ENCODE results near the gene OR52B2. TPM values are rescaled to one million over a fixed set of nuclear protein-coding genes. Genes with fewer than 3 reads are reported as not detected.

OR52B2 gene
- total RNA-seq, result not detected
- long read RNA-seq, result 0 reads

DNA sequence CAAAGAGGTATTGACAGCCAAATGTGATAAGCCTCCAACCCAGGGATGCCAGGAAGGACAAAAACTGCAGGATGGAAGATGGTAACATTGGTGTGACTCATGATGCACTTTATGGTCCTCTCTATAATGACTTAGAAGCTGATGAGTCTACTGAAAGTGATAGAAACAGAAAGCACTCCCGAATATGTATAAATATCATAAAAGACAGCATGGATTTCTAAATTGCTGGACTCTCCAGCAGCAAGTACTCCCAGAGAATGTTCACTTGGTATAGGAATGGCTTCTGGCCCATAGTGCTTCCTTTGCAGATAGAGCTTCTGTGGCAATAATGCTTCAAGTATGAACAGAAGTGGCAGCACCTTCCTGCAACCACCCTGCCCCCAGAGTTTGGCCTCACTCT lies at the start of gene OR52B2:
TSS of gene OR52B2 (minus strand) at position 101 of the 400 bp plus-strand sequence. CDS start at position 101, 0 bp downstream.
- DNase-seq (ENCODE audit: low spot score), result no peak

DNA sequence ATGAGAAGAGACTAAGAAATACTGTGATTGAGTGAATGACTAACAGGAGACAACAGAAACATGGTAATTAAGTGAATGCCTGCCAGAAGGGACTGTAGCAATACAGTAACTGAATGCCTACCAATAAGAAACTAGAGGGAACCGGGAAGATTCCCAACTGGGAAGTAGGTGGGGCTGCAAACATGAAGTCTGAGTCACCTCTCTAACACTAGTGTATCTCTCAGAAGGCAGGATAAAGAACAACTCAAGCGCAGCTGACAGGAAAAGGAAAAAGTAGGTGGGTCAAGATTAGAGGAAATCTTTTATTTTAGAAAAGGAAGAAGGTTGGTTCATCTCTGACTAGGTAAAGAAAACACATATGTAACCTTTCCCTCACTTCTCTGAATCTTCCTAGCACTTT lies 49.2 kb upstream of the OR52B2 start:
- DNase-seq (ENCODE audit: low spot score), result no peak

DNA sequence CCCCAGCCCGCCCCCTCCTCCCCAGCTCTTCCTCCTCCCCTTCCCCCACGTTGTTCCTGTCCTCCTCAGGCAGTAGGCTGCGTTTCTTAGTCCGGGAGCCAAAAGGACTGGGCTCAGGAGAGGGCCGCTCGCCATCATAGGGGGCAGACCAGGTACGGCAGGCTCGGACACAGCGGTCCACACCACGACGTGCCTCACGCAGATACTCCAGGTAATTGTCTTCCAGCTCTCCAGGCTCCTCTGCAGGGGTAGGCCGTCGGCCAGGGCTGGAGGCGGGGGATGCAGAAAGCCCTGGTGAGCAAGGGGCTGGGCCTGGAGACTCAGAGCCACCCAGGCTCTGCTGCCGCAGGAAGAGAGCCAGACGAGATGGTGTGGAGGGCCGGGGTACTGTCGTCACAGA lies 47.6 kb upstream of the OR52B2 start:
- no peak for DNase-seq (ENCODE audit: low spot score)

DNA sequence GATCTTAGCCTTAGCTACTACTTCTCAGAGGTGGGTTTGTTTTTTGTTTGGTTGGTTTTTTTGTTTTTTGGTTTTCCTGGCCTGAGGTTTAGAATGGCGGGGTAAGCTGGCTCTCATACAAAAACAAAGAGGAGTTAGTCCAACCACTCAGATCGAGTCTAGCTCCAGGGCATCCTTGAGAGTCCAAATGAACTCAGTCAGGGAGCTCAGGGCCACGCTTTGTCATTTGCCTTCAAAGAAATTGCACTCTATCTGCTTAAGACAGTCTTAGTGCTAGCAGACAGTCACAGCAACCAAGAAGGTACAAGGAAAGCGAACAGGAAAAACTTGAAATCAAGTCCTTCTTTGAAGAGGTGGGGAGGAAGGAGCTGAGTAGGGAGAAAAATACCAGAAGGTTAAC lies 46.4 kb upstream of the OR52B2 start:
- DNase-seq (ENCODE audit: low spot score), result no peak

DNA sequence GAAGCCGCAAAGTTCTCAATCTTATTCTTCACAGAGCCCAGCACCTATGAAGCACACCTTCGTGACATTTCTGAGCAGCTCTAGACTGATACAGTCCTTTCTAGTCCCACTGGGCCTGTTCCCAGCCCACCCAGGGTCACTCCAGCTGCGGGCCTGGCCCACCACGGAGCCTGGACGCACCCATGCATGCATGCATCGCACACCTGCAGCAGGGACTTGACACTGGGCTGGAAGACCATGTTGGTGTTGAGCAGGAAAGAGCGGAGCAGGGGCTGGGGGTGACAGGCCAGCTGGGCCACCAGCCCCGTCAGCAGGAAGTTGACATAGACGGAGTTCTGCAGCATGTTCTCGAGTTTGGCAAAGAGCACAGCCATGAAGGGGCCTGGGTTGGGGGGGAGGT lies 44.4 kb upstream of the OR52B2 start:
- no peak for DNase-seq (ENCODE audit: low spot score)

DNA sequence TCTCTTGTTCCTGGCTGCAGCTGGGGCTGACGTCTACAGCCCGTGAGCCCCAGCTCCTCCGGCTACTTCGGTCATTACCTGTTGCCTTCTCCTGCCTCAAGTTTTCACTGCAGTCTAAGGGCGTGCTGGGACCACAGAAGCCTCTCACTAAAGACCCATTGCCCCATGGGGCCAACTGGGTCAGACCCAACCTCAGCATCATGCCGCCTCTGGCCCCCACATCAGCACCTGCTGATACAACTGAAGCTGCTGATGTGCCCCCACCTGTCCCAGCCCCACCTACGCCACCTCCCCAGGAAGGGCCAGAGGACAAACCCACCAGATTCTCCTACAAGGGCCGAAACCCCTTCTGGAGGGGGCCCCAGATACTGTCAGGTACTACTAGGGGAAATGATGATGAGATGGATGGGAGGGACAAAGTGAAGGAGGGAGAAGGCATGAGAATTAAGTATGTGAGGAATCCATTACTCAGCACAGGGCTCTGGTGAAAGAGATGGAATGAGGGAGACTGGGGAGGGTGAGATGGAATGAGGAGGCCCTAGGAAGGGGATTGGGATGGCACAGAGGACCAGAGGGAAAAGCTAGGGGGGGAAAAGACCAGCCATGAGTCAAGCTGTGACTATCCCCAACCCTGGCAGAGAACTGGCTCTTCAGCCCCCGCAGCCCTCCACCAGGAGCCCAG lies 40.3 kb upstream of the OR52B2 start:
- no peak for DNase-seq (ENCODE audit: low spot score)

DNA sequence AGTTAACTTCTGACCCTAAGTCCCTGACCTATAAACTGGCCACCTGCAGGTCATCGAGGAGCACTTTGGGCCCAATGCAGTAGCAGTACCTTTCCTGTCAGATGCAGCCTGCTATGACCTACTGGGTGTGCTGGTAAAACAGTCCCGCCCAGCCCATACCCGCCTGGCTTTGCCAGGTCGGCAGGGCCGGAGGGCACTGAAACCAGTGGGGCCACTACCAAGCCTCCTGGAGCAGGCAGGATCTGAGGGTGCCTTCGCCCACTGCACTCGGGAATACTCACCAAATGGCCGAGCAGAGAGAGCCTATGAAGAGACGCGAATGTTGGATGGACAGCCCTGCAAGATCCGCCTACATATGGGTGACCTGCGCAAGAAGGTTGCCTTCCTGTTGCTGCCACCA lies 39.7 kb upstream of the OR52B2 start:
- no peak for DNase-seq (ENCODE audit: low spot score)

DNA sequence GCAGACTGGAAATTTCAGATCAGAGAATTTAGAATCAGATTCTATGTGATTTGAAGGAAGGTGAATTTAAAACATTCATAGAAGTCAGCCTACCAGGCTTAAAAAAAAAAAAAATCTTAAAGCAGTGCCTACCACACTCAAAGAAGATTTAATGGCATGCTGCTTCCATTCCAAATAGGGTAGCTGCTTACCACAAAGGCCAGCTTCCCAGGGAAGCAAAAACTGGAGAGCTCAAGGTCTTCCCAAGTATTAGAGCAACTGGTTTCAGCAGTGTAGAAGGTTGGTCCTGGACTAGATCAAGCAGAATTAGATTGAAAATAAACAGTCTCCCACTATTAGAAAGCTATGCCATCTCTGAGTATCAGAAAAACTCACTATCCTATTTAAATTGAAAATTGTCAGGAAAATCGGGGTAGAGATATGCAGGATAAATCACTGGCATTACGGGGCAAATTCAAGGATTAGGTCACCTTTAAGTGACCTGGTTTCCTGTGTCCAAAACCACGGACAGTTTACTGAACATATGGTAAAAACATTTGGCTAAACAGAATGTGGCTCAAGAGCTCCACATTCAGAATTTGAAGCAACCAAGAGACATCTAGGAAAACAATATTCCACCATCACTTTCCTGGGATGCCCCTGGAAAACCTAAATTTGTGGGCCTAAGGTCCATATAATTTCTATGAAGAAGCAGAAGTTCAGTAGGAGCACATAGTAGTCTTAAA lies 36.5 kb upstream of the OR52B2 start:
- DNase-seq (ENCODE audit: low spot score), result no peak

DNA sequence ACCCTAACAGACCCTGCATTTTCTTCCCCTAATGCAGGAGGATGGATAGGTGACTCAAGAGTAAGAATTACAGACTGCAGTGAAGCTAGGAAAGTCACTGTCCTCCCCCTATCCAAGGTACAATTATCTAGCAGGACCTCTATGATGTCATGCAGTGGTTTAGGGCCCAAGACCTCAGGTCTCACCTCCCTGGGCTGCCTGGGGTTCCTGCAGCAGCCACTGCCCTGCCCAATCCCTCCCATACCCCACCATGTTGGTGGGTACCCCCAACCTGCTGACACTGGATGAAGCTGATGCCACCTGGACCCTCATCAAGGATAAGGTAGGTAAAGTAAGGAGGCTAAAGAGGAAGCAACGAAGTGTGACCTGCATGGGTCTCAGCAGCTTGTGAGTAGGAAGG lies 35.2 kb upstream of the OR52B2 start, which contains the start of gene C11orf42:
TSS of gene C11orf42 (plus strand) at position 192 of the 400 bp plus-strand sequence. CDS start at position 251, 59 bp downstream.
- DNase-seq (ENCODE audit: low spot score), result no peak

DNA sequence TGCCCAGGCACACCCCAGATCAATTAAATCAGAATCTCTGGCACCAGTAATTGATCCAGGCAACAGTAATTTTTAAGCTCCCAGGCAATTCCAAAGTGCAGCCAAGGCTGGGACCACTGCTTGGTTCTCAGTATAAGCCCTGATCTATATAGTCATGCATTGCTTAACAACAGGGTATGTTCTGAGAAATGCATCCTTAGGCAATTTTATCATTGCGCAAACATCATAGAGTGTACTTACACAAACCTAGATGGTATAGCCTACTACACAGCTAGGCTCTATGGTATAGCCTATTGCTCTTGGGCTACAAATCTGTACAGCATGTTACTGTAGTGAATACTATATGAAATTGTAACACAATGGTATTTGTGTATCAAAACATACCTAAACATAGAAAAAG lies 34.6 kb upstream of the OR52B2 start:
- no peak for DNase-seq (ENCODE audit: low spot score)

DNA sequence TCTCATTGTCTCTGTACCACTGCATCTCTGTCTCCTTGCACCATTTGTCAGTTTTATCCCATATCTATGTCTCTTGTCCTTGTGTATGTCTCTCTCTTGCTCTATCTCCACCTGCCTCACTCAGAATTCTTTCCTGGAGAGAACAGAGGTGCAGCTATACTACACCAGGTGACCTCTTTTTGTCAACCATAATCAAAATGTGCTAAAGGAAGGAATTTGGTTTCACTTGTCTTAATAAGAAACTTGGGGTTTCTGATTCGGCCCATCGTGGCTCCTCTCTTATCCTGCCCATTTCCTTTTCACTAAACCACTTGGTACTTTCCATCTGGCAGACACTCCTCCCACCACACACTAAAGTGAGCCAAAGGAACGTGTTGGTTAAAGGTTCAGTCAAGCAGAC lies 33.2 kb upstream of the OR52B2 start:
- no peak for DNase-seq (ENCODE audit: low spot score)

DNA sequence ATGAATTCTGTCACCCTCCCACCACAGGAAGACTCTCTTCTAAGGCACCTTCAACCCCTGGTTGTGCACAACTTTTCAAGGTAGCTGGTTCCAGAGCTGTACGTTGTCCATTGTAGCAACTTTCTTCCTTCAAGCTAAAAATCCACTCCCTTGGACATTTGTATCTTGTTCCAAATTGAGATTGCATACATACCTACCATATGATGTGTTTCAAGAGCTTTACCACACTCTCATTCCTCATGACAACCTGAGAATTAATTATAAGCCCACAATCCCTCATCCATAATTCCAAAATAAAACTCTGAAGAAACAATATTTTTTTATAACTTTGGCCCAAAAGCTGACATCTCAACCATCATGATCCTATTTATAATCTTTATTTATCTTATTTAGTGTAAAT lies 31.9 kb upstream of the OR52B2 start:
- no peak for DNase-seq (ENCODE audit: low spot score)

DNA sequence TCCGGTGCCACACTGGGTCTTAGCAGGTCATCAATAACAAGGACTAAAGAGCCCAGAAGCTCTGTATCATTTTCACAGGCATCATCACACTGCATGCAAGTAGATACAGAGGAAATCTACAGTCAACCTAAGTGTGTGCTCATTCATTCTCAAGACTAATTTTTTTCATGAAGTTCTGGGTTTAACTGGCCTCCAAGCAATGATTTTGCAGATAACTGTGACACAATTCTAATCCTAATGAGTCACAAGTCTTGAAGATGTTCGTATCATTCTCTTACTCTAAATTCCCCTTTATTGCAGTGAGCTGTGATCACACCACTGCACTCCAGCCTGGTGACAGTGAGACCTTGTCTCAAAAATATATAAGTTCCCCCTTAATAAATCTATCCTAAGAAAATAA lies 31.4 kb upstream of the OR52B2 start:
- DNase-seq (ENCODE audit: low spot score), result no peak

DNA sequence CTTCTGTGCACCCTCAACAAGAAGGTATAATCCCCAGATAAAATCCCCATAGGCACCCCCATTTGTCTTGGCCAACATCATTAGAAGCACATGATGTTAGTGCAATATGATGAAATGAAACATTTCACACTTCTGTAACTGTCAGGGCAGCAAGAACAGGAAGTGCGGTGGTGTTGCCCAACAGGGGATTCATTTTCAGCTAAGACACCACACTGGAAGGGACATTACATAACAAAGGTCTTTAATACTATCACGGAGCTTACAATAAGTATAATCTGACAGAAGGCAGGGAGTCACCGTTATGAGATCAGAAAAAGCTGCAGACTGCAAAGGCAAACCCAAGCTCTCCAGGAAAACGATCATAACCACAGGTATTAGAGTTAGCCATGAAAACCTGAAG lies 30.8 kb upstream of the OR52B2 start:
- DNase-seq (ENCODE audit: low spot score), result no peak

DNA sequence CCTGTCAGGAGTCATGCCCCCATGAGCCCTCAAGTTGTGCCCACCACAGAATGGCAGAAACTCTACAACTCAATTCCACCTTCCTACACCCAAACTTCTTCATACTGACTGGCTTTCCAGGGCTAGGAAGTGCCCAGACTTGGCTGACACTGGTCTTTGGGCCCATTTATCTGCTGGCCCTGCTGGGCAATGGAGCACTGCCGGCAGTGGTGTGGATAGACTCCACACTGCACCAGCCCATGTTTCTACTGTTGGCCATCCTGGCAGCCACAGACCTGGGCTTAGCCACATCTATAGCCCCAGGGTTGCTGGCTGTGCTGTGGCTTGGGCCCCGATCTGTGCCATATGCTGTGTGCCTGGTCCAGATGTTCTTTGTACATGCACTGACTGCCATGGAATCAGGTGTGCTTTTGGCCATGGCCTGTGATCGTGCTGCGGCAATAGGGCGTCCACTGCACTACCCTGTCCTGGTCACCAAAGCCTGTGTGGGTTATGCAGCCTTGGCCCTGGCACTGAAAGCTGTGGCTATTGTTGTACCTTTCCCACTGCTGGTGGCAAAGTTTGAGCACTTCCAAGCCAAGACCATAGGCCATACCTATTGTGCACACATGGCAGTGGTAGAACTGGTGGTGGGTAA lies 29.2 kb upstream of the OR52B2 start, which contains the start of gene OR52W1:
TSS of gene OR52W1 (plus strand) at position 51 of the 637 bp plus-strand sequence. CDS start at position 51, 0 bp downstream.
- DNase-seq (ENCODE audit: low spot score), result no peak

DNA sequence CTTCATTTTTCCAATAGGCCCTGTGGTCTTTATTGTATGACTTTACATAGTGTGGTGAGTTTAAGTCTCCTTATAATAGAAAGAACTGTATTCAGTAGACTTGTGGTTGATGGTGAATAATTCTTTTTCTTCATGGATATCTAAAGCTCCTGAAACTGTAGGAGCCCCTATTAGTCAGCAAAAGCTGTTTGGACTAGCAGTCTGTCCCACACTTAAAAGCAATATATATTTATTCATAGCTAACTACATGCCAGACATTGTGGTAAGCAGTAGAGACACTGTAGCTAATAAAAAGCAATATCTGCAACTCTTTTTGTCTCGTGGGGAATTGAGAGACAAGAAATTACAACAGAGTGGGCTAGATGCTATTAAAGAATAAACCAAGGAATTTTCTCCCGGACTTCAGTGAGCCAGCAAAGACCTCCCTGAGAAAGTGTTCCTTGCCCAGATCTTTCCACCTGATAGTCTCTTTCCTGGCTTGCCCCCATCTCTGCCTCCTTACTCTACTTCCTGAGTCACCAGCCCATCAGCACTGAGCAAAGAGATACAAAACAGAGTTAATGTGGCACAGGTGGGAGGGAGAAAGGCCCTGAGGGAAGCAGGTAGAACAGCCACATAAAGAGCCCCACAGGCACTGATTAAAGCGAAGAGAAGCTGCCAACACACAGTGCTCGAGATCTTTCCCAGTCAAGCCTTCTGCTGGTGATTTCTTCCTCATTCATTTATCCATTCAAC lies 27.5 kb upstream of the OR52B2 start:
- no peak for DNase-seq (ENCODE audit: low spot score)

DNA sequence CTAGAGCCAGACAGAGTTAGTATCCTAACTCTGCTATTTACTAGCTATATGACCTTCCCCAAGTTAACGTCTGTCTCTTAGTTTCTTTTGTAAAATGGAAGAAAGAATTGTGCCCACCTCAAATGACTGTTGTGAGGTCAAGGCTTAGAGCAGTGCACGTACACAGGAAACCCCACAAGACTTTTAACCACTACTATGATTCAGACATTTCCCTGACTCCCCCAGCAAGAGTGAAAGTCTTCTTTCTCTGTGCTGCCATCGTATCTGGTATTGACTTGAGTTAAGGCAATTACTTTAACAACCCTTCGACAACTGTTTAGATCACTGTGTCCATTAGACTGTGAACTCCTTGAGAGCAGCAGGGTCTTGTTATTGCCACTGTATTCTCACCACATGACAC lies 26.3 kb upstream of the OR52B2 start:
- no peak for DNase-seq (ENCODE audit: low spot score)

DNA sequence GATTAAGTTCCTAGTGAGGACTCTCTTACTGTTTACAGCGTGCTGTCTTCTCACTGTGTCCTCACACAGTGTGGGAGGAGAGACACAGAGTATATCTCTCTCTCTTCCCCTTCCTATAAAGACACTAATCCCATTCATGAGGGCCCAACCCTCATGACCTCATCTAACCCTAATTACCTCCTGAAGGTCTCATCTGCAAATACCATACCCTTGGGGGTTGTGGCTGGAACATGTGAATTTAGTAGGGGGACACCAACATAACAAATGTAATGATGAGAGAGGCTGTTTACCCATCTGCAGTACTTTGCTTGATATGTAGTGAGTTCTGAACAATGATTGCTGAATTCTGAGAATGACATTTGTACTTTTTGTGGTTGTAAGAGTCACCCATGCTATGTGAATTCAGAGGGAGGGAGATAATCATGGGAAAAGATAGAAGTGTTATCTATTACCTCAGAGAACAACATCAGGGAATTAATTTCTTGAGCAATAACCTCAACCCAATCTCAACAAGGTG lies 24.0 kb upstream of the OR52B2 start:
- DNase-seq (ENCODE audit: low spot score), result no peak

DNA sequence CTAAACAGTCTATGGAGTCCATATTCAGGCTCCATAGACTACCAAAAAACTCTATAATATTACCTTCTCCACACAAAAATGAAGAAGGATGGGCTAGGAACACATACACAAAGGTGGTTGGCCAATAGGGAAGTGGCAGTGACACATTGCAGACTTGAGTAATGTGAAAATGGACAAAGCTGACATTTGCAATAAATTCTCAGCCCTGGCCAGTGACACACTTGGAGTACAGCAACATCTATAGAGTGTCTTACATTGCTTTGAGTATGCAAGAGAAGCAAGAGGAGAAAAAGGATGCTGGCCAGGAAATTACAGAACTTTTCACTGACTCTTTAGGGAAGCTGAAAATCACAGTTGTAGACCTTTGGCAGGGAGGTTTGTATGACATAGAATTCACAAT lies 21.6 kb upstream of the OR52B2 start:
- DNase-seq (ENCODE audit: low spot score), result no peak

DNA sequence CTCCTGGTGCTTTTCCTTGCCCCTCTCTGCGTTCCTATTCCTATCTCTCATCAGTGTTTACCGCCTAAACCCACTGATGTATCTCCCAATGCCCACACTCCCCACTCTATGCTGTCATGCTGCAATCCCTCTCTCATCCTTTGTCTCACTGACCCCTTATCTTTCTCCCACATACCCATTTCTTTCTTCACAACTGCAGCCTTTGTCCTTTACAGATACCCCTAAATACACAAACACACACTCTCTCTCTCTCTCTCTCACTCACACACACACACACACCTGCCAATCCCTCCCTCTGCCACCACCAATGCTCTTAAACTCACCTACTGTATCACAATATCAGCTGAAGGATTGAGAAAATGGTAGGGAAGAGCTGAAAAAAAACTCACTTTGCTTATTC lies 5.3 kb upstream of the OR52B2 start:
- DNase-seq (ENCODE audit: low spot score), result no peak

DNA sequence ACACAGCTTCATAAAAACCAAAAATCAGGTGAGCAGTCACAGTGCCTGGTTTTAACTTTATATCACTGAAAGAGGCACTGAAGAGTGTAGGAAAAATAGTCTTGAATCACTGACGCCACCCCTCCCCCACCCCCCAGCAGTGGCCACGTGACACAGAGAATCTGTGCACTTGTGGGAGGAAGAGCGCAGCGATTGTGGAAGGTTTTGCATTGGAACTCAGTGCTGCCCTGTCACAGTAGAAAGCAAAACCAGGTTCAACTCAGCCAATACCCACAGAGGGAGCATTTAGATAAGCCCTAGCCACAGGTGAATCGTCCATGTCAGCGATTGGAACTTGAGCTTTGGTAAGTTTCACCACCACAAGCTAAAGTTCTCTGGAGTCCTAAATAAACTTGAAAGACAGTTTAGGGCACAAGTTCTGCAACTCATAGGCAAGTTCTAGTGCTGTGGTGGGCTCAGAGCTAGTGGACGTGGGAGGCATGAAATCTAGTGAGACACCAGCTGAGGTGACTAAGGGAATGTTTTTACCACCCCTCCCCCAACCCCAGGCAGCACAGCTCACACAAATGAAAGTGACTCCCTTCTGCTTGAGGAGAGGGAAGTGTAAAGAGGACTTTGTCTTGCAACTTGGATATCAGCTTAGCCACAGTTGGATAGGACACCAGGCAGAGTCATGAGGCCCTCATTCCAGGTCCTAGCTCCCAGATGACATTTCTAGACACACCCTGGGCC lies 13.3 kb downstream of the OR52B2 start:
- DNase-seq (ENCODE audit: low spot score), result no peak

Measured in mesenteric fat pad (tissue), 1 donor.